ENCODE measurements around the gene ENC1.

The ENC1 gene, protein sequence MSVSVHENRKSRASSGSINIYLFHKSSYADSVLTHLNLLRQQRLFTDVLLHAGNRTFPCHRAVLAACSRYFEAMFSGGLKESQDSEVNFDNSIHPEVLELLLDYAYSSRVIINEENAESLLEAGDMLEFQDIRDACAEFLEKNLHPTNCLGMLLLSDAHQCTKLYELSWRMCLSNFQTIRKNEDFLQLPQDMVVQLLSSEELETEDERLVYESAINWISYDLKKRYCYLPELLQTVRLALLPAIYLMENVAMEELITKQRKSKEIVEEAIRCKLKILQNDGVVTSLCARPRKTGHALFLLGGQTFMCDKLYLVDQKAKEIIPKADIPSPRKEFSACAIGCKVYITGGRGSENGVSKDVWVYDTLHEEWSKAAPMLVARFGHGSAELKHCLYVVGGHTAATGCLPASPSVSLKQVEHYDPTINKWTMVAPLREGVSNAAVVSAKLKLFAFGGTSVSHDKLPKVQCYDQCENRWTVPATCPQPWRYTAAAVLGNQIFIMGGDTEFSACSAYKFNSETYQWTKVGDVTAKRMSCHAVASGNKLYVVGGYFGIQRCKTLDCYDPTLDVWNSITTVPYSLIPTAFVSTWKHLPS

DNA sequence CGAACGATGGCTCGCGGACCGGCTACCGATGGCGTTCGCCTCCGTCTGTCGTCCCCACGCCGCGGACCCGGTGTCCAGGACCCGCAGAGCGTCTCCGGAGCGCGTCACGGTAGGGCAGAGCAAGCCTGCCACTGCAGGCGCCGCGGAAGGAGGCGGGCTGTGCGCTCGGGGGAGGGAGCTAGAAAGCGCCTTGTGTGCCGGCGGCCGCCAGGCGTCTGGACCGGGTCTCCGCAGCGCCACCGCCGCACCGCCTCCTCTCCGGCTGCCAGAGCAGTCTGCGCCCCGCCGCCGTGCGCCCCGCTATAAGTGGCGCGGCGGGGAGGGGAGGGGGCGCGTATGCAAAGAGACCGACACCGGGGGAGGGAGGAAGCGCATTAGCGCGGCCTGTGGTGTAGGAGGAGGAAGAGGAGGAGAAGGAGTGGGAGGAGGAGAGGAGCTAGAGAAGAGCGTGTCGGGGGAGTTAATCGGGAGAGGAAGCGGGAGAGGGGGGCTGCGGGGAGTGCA is at the start of gene ENC1:
Gene ENC1 (minus strand): TSS at position 279 of the 504 bp plus-strand sequence. CDS start 4,243 bp downstream, outside the sequence.
- in situ Hi-C loops (cut with MboI; ENCODE audit: low sequenced_read_pairs) = loop anchor here (10.0 kb wide), 1 partner anchor 616 kb away; no protein-coding TSS in a partner anchor

DNA sequence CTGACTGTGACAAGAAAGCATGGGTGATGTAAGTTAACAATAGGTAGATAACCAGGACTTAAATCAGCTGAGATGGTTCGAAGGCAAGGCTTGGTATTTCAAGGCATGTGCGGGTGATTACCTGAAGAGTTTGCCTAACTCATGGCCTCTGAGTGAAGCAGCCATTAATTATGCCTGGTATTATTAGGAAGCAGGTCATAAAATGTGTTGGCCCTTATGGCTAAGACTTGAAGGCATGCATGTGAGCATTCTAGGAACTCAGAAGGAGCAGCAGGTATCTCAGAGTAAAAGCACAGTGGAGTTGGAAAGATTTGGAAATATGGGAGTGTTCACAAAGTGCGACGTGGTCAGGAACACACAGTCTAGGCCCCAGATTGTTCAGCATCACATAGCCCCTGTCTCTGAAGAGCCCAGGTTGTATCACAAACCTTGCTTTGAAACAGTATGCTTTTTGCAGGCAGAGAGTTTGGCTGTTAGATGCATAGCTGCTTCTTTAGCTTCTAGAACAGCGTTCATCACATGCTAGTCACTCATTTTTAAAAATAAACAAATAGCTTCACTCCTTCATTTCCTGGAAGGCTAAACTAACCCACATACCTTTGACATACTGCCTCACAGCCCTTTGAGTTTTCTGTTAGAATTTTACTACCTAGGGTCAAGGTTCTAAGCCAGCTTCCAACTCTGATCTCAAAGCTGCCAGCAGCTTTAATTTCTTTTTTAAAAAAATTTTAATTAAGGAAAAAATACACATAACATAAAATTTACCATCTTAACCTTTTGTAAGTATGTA is 46.6 kb upstream of the ENC1 start:
- in situ Hi-C loops (cut with MboI; ENCODE audit: low sequenced_read_pairs) = loop anchor here (25.0 kb wide), 1 partner anchor 225 kb away; no protein-coding TSS in a partner anchor

DNA sequence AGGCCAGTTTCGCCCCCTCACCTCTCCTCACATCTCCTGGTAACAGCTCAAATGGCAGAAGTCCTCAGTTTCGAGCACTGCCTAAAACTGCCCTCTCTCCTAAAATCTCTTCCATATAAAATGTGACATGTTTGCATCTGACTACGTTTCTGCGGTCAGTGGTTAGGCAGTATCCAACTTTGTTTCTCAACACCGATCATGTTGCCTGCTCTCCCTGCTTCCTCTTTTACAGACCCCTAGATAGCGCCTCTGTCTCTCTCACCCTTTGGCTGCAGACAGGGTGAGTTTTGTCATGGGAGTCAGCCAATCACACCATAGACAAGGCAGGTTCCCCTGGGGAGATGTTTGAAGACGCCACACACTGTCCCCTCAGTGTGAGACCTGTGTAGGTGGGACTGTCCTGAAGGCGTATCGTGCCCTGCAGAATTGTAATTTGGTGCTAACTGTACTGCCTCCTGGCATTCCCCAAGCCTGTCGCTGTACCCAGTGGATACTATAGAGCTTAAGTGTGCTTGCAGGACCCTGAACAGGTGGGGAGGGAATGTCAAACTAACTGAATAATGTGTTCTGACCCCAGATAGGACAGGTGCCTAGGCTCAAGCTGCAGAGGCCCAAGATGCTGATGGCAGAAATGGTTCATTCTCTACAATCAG is 45.6 kb upstream of the ENC1 start:
- in situ Hi-C loops (cut with MboI; ENCODE audit: low sequenced_read_pairs) = loop anchor here (25.0 kb wide), 1 partner anchor 226 kb away; no protein-coding TSS in a partner anchor

DNA sequence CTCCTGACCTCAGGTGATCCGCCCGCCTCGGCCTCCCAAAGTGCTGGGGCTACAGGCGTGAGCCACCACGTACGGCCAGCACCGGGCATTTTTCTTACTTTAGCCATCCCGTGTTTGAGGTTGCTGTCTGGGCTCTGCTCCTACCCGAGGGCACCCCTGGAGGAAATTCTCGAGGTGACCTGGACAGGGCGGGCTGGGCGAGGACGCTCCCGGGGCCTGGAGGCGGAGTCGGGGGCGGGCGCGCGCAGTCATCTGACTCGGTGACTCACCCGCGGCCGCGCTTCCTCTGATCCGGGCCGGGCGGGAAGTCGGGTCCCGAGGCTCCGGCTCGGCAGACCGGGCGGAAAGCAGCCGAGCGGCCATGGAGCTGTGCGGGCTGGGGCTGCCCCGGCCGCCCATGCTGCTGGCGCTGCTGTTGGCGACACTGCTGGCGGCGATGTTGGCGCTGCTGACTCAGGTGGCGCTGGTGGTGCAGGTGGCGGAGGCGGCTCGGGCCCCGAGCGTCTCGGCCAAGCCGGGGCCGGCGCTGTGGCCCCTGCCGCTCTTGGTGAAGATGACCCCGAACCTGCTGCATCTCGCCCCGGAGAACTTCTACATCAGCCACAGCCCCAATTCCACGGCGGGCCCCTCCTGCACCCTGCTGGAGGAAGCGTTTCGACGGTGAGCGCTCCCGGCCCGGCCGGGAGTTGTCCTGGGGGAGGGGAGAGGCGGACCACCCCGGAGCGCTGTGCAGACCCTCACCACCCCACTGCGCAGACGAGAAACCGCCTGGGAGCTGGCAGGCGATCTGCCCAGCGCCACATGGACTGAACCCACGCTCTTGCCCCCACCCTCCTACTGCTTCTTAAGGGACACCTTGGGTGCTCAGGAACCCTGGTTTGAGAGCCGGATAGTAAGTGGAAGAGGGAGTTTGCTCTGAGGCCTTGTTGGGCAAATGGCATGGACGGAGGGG is 44.6 kb upstream of the ENC1 start, which contains the start of gene HEXB:
Gene HEXB (plus strand): TSS at position 334 of the 952 bp plus-strand sequence. CDS start 28 bp downstream, at position 362.
- in situ Hi-C loops (cut with MboI; ENCODE audit: low sequenced_read_pairs) = loop anchor here (25.0 kb wide), 1 partner anchor 227 kb away; no protein-coding TSS in a partner anchor

DNA sequence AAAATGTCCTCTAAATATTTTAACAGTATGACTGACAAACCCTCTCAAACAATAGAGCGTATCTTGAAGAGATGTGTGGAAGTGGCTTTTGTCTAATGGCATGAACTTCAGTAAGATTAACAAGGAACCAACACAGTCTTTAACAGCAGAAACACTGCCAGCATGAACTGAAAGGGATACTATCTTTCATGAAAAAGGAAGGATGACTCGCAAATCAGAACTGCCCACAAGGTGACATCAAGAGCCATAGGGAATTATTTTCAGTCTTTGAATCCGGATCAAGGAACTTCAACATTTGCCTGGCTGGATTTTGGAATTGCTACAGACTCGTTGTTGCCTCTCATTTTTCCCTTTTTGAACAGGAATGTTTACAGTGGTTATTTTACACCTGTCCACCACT is 39.4 kb upstream of the ENC1 start:
- in situ Hi-C loops (cut with MboI; ENCODE audit: low sequenced_read_pairs) = loop anchor here (25.0 kb wide), 1 partner anchor 232 kb away; no protein-coding TSS in a partner anchor

DNA sequence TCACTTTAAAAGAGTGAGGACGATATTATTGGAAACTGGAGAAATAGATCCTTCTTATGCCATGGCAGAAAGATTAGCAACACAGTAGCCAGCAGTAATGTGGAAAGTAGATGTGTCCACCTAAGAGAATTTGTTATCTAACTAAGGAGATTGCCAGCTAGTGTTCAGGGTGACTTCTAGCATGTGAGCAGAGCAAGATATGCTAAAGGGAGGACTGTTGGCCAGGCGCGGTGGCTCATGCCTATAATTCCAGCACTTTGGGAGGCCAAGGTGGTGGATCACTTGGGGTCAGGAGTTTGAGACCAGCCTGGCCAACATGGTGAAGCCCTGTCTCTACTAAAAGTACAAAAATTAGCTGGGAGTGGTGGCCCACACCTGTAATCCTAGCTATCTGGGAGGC is 38.8 kb upstream of the ENC1 start:
- in situ Hi-C loops (cut with MboI; ENCODE audit: low sequenced_read_pairs) = loop anchor here (25.0 kb wide), 1 partner anchor 233 kb away; no protein-coding TSS in a partner anchor

DNA sequence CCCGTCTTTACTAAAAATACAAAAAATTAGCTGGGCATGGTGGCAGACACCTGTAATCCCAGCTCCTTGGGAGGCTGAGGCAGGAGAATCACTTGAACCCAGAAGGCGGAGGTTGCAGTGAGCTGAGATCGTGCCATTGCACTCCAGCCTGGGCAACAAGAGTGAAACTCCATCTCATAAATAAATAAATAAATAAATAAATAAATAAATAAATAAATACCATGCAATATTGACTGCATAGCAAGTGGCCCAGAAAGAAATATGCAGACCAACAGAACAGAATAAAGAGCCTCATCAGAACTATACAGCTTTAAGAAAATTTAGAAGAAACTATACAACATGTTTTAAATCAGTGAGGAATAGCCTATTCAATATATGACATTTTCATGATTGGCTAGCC is 37.6 kb upstream of the ENC1 start:
- in situ Hi-C loops (cut with MboI; ENCODE audit: low sequenced_read_pairs) = loop anchor here (25.0 kb wide), 1 partner anchor 234 kb away; no protein-coding TSS in a partner anchor

DNA sequence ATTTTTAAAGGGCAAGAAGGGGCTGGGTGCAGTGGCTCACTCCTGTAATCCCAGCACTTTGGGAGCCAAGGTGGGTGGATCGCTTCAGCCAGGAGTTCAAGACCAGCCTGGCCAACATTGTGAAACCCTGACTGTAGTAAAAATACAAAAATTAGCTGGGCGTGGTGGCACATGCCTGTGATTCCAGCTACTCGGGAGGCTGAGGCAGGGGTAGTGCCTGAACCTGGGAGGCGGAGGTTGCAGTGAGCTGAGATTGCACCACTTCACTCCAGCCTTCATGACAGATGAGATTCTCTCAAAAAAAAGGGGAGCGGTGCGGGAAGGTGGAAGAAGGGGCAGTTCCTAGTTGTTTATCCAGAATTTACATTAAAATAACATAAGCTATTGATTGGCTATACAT is 35.9 kb upstream of the ENC1 start:
- in situ Hi-C loops (cut with MboI; ENCODE audit: low sequenced_read_pairs) = loop anchor here (25.0 kb wide), 1 partner anchor 236 kb away; no protein-coding TSS in a partner anchor

DNA sequence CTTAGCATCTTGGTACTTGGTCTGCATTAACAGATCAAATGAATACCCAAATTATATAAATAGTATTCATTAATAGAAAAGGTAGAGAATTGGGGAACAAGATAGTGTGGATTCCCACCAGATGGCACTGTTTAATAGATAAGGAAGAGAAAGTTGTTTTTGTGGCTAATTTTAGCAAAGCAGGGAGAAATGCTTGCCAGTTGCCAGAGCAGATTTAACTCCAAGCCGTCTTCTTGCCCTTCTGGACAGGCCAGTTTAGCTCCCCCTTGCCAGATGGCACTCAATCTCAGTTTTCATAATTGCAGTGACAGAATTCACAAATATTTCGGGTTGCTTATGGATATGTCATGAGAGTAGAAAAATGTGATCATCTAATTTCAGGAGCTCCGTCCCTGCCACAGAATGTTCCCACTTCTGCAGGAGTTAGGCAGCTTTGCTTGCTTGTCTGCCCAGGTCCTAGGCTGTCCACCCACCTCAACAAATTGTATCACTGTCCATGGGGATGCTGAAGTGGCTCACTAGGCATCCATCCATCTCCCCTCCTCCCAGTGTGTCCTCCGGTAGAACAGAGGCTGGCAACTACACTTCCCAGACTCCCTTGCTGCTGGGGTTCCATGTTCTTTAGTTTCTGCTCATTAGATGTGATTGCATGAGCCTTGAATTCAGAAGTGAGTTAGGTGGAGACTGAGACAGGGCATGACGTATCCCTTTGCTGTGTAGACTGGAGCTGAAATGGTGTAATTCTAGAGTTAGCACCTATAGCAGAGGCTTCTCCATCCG is 32.7 kb upstream of the ENC1 start:
- in situ Hi-C loops (cut with MboI; ENCODE audit: low sequenced_read_pairs) = loop anchor here (25.0 kb wide), 1 partner anchor 1086 kb away; no protein-coding TSS in a partner anchor

DNA sequence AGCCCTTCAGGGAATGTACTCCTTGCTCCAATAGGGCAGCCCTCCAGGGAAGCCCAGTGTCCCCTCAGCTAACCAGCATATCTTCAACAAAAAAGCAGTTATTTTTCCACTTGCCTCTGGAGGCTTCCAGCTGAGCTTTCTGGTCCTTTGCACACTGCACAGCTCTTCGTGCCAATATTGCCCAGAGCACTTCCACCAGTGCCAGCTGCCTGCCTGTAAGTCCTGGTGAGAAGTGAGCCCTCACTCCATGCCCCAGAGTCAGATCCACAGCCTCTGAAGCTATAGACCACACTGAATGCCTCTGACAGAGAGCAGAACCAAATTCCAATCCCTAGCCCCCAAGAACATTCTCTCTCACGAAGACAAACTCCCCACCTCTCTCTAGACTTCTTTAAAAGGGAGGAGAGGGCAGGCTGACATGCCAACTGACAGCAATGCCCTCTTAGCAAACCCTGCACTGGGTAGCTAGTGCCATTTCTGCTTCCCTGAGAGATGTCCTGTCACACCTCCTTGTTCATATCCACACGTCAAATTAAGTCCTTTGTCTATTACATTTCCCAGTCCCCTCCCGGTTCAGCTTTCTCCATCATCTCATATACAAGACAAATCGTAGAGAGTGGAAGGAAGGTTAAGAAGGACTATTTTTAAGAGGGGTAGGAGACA is 31.8 kb upstream of the ENC1 start:
- in situ Hi-C loops (cut with MboI; ENCODE audit: low sequenced_read_pairs) = loop anchor here (25.0 kb wide), 1 partner anchor 1085 kb away; no protein-coding TSS in a partner anchor

DNA sequence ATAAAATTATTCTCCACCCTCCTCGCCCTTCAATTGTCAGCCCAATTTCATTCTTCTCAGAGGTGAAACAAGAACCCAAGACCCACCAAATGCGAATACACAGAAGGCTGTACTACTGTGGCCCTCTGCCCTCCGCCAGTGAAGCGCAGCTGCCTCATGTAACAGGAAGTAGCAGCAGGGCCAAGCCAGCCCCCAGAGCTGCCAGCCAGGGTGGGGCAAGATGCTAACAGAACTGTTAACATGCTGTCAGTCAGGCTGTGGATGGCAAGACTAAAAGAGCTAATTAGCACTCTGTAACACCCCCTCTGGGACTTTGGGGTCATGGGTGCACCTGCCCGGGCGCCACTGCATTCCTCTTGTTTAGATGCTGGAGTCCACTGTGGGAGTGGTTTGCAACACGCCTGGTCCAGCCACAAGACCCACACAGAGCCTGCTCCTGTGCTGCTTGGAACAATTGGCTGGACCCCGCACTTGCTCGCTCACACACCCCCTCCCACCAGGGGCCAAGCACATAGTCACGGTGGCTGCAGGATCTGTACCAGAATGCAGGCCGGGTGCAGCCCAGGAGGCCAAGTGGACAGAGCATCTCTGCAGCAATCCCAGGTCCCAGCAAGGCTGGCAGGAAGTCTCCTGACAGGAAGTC is 30.0 kb upstream of the ENC1 start:
- in situ Hi-C loops (cut with MboI; ENCODE audit: low sequenced_read_pairs) = loop anchor here (25.0 kb wide), 1 partner anchor 1083 kb away; no protein-coding TSS in a partner anchor

DNA sequence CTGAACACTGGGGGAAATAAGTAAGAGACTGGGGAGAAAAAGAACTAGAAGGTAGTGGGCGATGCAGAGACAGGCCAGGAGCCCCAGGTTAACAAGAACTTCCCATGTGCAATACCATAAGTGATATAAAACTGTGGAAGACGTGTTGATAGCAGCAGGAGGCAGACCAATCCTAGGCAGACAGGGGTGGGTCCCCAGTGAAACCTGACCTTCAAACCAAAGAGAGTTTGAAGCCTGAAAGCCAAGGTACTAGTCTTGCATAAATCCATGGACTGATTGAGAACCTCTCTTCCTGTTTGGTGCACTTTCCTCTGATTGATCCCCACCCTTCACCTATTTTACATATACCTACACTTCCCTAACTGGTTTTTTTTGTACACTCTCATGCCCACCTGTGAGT is 29.3 kb upstream of the ENC1 start:
- in situ Hi-C loops (cut with MboI; ENCODE audit: low sequenced_read_pairs) = loop anchor here (25.0 kb wide), 1 partner anchor 1083 kb away; no protein-coding TSS in a partner anchor

DNA sequence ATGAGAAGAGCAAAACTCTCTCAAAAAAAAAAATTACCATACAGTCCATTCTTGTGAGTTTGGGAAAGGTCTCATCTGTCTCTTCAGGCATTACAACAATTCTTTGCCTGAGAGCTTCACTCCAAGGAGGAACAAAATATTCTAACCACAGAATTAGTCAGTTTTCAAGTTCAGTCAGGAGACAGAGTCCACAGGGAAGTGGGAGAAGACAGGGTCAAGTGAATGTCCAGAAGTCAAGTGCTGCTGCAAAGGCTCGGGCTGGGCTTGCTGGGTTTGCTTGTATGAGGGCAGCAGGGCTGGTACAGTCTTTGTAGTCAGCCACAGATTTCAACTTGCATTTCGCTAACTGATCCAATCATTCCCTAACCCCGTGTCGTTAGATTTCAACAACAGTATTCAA is 26.9 kb upstream of the ENC1 start:
- in situ Hi-C loops (cut with MboI; ENCODE audit: low sequenced_read_pairs) = loop anchor here (25.0 kb wide), 1 partner anchor 1080 kb away; no protein-coding TSS in a partner anchor

DNA sequence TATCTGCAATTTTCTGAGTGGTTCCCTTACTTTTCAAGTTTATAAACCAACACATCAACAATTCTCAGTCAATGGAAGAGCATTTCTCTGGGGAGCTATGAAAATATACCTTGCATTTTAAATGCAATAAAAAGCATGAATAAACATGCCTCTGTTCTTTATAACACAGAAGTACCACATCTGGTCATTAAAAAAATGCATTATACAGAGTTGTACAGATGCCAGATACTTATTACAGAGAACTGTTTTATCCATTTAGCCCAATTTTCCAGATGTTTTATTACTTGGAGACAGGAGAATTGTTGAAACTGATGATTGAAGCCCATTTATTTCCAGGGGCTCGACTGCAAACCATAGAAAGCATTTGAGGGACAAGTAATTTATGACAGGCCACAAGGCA is 25.3 kb upstream of the ENC1 start:
- in situ Hi-C loops (cut with MboI; ENCODE audit: low sequenced_read_pairs) = loop anchor here (25.0 kb wide), 1 partner anchor 1079 kb away; no protein-coding TSS in a partner anchor

DNA sequence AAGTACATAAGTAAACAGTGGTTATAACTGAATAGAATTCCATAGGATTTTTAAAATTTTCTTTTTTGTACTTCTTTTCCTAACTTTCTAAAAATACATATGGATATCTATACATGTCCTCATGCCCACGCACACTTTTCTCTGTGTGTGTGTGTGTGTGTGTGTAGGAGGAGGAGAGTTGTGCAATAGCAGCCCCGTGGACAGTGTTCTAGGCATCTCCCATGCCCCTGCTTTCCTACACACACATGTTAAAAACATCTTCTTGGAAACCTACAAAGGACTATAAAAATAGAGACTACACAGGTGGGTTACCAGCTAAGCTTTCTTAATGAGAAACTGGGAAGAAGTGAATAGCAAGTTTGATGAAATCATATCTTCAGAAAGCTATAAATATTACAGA is 24.7 kb upstream of the ENC1 start:
- in situ Hi-C loops (cut with MboI; ENCODE audit: low sequenced_read_pairs) = loop anchor here (25.0 kb wide), 1 partner anchor 1078 kb away; no protein-coding TSS in a partner anchor

DNA sequence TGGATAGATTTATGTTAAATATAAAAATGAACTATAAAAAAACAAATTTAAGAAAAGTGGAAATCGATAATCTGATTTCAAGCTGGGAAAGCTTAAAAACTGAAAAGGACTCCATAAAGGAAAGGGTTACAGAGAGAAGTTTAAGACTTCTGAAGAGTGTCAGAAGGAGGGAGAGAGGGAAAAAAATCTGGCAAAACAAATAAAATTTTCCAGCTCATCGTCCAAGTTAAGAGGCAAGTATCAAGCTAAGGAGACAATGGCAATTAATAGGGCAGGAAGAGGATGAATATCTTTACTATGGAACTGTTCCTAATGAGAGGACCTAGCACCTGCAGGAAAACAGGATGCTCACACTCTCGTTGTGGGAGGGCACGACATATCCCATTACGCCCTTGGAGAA is 24.0 kb upstream of the ENC1 start:
- in situ Hi-C loops (cut with MboI; ENCODE audit: low sequenced_read_pairs) = loop anchor here (25.0 kb wide), 1 partner anchor 1077 kb away; no protein-coding TSS in a partner anchor

DNA sequence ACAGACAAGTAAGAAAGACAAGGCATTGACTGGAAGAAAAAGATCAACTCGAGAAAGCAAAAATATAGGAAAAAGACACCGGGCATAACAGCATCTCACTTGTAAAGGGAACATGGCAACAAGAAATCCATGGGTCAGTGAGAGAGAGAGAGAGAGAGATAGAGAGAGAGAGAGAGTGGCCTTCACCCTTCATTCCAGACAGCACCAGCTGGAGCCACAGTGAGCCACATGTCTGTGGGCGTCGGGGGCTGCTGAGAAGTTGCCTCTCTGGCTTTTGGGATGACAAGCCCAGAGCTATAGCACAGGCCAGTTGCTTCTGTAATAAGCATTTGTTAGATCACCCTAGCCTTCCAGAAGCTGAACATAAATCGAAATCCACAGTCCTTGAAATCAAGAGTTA is 20.3 kb upstream of the ENC1 start:
- in situ Hi-C loops (cut with MboI; ENCODE audit: low sequenced_read_pairs) = loop anchor here (25.0 kb wide), 1 partner anchor 1074 kb away; no protein-coding TSS in a partner anchor

Measured in HL-60/S4 treated with phorbol 12-myristate 13-acetate at 8.2 ng/mL for 4 days and 3 days (cell line).